Heart left ventricle (tissue), 16 donors: ENCODE results near the gene CCHCR1. TPM values are rescaled to one million over a fixed set of nuclear protein-coding genes. Genes with fewer than 3 reads are reported as not detected.

Experiments used
- ATAC-seq, 4 donors: fragments of 200-7000 bp; cut with Tn5 transposase; one replicate each; pipeline ENCODE4 v1.9.1; 2020 to 2022; ENCODE audit warnings: moderate library complexity in 4 of 4, mild to moderate bottlenecking in 3 of 4, moderate number of reproducible peaks in 1 of 4
- DNase-seq, 5 donors: peaks; one replicate each; pipeline ENCODE4 v3.0.0-alpha.2; 2020
- H3K27ac ChIP-seq, 12 donors: fragments of 200-600 bp; sonication (generic) in 4 of 12; one replicate each; pipeline versions ENCODE4 v1.5.0 to v1.8.0; 2016 to 2022; ENCODE audit warnings: mild to moderate bottlenecking in 2 of 12
- H3K27me3 ChIP-seq, 9 donors: fragments of 200-600 bp; sonication (generic) in 2 of 9; one replicate each; pipeline versions ENCODE4 v1.5.1 to v1.8.0; 2016 to 2022; ENCODE audit warnings: mild to moderate bottlenecking in 3 of 9
- H3K36me3 ChIP-seq, 9 donors: fragments of 200-600 bp; sonication (generic) in 2 of 9; one replicate each; pipeline versions ENCODE4 v1.5.0 to v1.8.0; 2018 to 2022; ENCODE audit warnings: mild to moderate bottlenecking in 2 of 9
- H3K4me1 ChIP-seq, 12 donors: fragments of 200-600 bp; sonication (generic) in 4 of 12; one replicate each; pipeline versions ENCODE4 v1.5.0 to v1.8.0; 2016 to 2022; ENCODE audit warnings: mild to moderate bottlenecking in 3 of 12
- H3K4me3 ChIP-seq, 12 donors: fragments of 200-600 bp; sonication (generic) in 4 of 12; one replicate each; pipeline versions ENCODE4 v1.5.0 to v1.8.0; 2017 to 2022; ENCODE audit warnings: mild to moderate bottlenecking in 9 of 12, moderate library complexity in 4 of 12
- H3K9me3 ChIP-seq, 12 donors: fragments of 200-600 bp; sonication (generic) in 4 of 12; one replicate each; pipeline versions ENCODE4 v1.5.0 to v1.8.0; 2016 to 2022; ENCODE audit warnings: mild to moderate bottlenecking in 1 of 12
- CTCF ChIP-seq, 12 donors: fragments of 200-600 bp; sonication (generic) in 4 of 12; IDR thresholded peaks; one replicate each; pipeline versions ENCODE4 v1.5.0 to v1.8.0; 2018 to 2022; ENCODE audit warnings: antibody characterized with exemption in 12 of 12, mild to moderate bottlenecking in 5 of 12
- POLR2A ChIP-seq, 2 donors: fragments of 450-650 bp; IDR thresholded peaks; one replicate each; pipeline ENCODE4 v1.6.1; 2017; ENCODE audit warnings: antibody characterized with exemption in 2 of 2, mild to moderate bottlenecking in 2 of 2, moderate library complexity in 2 of 2
- WGBS, 4 donors: extraction: QIAGEN DNeasy Blood & Tissue Kit in 2 of 4; methylation state at CpG; one replicate each; pipeline versions ENCODE4 v1.1.5 to v1.1.7; 2013 to 2018; 5-methylcytosine and 5-hydroxymethylcytosine counted together
- intact Hi-C, 10 donors: fragments of 100-400 bp; cut with DNase I; formaldehyde crosslinking; loops; one replicate each; pipeline versions ENCODE4 v1.11.1 to v1.14.2; 2022
- polyA plus RNA-seq, 2 donors: library from polyadenylated mRNA; stranded (reverse); fragments of 200-250 nt; gene quantifications; one replicate each; pipeline ENCODE4 v1.2.3, GENCODE V29; 2013
- total RNA-seq, 9 donors: library from RNA; depleted of rRNA in 2 of 9; stranded (reverse); fragments of >200 nt in 2 of 9; fragmentation: NEBNext Ultra II Directional in 3 of 9; extraction: Animal tissue kit (Norgen Biotek cat#: 25700) in 3 of 9; gene quantifications; one replicate each; pipeline versions ENCODE4 v1.1.0 to v1.2.4, GENCODE V29; 2016 to 2023
- donor health status: ischemic (EF 13 %, LVEDD 7.1; RV severe dilation, severe dysfunction).
- donor health status: healthy with polysubstance abuse.
- donor health status: DM: no; HTN: yes; CAD: no.
- donor health status: DM: no; HTN: no; CAD: no.
- donor health status: ischemic (EF 25% LVEDD 6.9; RV normal size, moderate dysfunction).
- donor health status: ischemic (EF 25% LVEDD 5.7; RV mildly dilated, moderate dysfunction).
- donor health status: healthy.
- donor health status: DM: yes; HTN: yes; CAD: no.
- donor health status: ischemic (EF 35%, LVEDD 5.7; RV mildly dilated, moderate dysfunction).
- donor health status: nonischemic (EF 11% LVEDD 7.7; RV severe dilation, severe dysfunction).
- donor health status: DM: yes; HTN: yes; CAD: no.
- donor health status: PGD.
- donor health status: ischemic (EF 29% LVEDD 5.4; RV normal size, mild dysfunction).
- donor health status: nonischemic (EF 23%, LVEDD 6.1; RV moderate dilation, normal function).

CCHCR1 gene
- total and polyA plus RNA-seq, 11 donors, result 6.0 to 16.4 (median 10.4) TPM

- intact Hi-C loops, result no loop called here
- 90 to 96% (median 91%) methylated on average over 19 of the region's 19 CpGs for WGBS, 4 donors
- Histone ChIP-seq H3K4me3 (no peak overlapping the region), H3K9me3 (no peaks in the 10 kb centered on the region), H3K4me1 (peaks cover 0 to 26% (median 15%) of the 10 kb centered on the region in 12 donors), H3K27ac (no peak overlapping the region), H3K36me3 (peaks cover 0 to 12% (median 2%) of the 10 kb centered on the region in 9 donors), H3K27me3 (no peaks in the 10 kb centered on the region)
- no peak for ATAC-seq
- no peak for TF ChIP-seq POLR2A (IDR thresholded peaks at IDR 0.05)
- DNase-seq, result no peak
These were observed 3.9 kb upstream of the CCHCR1 start for GRCh38 chr6:31161216-31162126.

- H3K36me3 ChIP-seq, result peaks cover 0 to 32% (median 16%) of the 10 kb centered on the region in 9 donors
- peak overlapping the region in 7 of 12 donors; percentile 6 to 83 (median 46) for H3K27ac ChIP-seq
- 15 to 20% (median 18%) methylated on average over 29 to 35 of the region's 35 CpGs for WGBS, 4 donors
- intact Hi-C loops, result loop anchor here in 1 of 10 donors (1.0 kb wide), 1 partner anchor 16 kb away; no protein-coding TSS in a partner anchor
- peaks cover 0 to 26% (median 15%) of the 10 kb centered on the region in 12 donors for H3K4me1 ChIP-seq
- no peak for TF ChIP-seq POLR2A (IDR thresholded peaks at IDR 0.05)
- no peak for TF ChIP-seq CTCF (IDR thresholded peaks at IDR 0.05)
- ATAC-seq, result no peak
- peak overlapping the region; percentile 52 to 87 (median 68) for H3K4me3 ChIP-seq
- H3K27me3 ChIP-seq, result no peaks in the 10 kb centered on the region
- no peak for DNase-seq
- H3K9me3 ChIP-seq, result no peaks in the 10 kb centered on the region
These were observed 1.6 kb upstream of the CCHCR1 start for GRCh38 chr6:31158863-31159855.

- H3K36me3 ChIP-seq, result peaks cover 0 to 32% (median 19%) of the 10 kb centered on the region in 9 donors
- H3K4me3 ChIP-seq, result peak within 1 kb of the TSS; percentile 52 to 87 (median 68)
- WGBS, 4 donors, result 0% methylated on average over 37 to 65 of the region's 65 CpGs
- no peaks in the 10 kb centered on the region for H3K27me3 ChIP-seq
- H3K4me1 ChIP-seq, result peaks cover 0 to 26% (median 15%) of the 10 kb centered on the region in 12 donors
- peak; percentile 97 to 99 (median 98) for ATAC-seq
- H3K9me3 ChIP-seq, result no peaks in the 10 kb centered on the region
- intact Hi-C loops, result loop anchor here in 1 of 10 donors (1.0 kb wide), 1 partner anchor 15 kb away; no protein-coding TSS in a partner anchor
- H3K27ac ChIP-seq, result peak within 1 kb of the TSS in 11 of 12 donors; percentile 33 to 83 (median 59)
- no peak for TF ChIP-seq CTCF (IDR thresholded peaks at IDR 0.05)
- TF ChIP-seq POLR2A (IDR thresholded peaks at IDR 0.05), result peak in 1 of 2 donors; percentile 58
- peak; percentile 99 for DNase-seq
These were observed 699 bp upstream of the CCHCR1 start, which contains the start of gene TCF19 for GRCh38 chr6:31158140-31158862. TSS of gene TCF19 (plus strand) at chr6:31158589. CDS start at chr6:31159470, 881 bp downstream.

GRCh38 chr6:31156641-31157040, 961 bp downstream of the CCHCR1 start:
- H3K27ac ChIP-seq, result no peak overlapping the region
- peaks cover 0 to 32% (median 12%) of the 10 kb centered on the region in 9 donors for H3K36me3 ChIP-seq
- no peaks in the 10 kb centered on the region for H3K9me3 ChIP-seq
- no peaks in the 10 kb centered on the region for H3K27me3 ChIP-seq
- no peak overlapping the region for H3K4me3 ChIP-seq
- DNase-seq (peak in 1 of 5 donors; percentile 13), ATAC-seq (no peak)
- H3K4me1 ChIP-seq, result peaks cover 0 to 26% (median 15%) of the 10 kb centered on the region in 12 donors
- no peak for TF ChIP-seq POLR2A (IDR thresholded peaks at IDR 0.05)
- 93 to 99% (median 94%) methylated on average over 7 of the region's 7 CpGs for WGBS, 4 donors
- intact Hi-C loops, result no loop called here
